ENCODE measurements around the gene IL15. TPM values are rescaled to one million over a fixed set of nuclear protein-coding genes. Genes with fewer than 3 reads are reported as not detected.
A peak's percentile ranks its signal among the peaks of the same experiment; 100 is the strongest.

IL15 gene
- total and polyA plus RNA-seq, 2 of the 8 experiments (the other 6 are each of a cell fraction or from before 2014, with no cell fraction given): 0.30 to 0.61 TPM

- Histone ChIP-seq H4K5ac (ENCODE audit: insufficient read length, low read depth, low read length) (no peak overlapping the region), H4K8ac (ENCODE audit: extremely low read depth, insufficient read depth, low read length) (no peak overlapping the region), H3K23me2 (ENCODE audit: low read depth, low read length) (no peaks in the 10 kb centered on the region), H3K4me2 (ENCODE audit: insufficient read depth in 1 of 2, low read depth in 2 of 2, low read length in 2 of 2) (no peak overlapping the region), H4K91ac (replicated peaks; ENCODE audit: insufficient read length, low read length) (no peak overlapping the region), H2AK5ac (ENCODE audit: low read depth, low read length) (no peak overlapping the region), H3K27ac (ENCODE audit: low read depth, low read length) (no peak overlapping the region), H3K4ac (replicated peaks; ENCODE audit: insufficient read length, low read depth, low read length) (no peak overlapping the region), H2BK15ac (ENCODE audit: low read length) (no peak overlapping the region), H2BK12ac (ENCODE audit: low read depth, low read length) (no peak overlapping the region), H3K27me3 (replicated peaks in 1 of 4; ENCODE audit: control insufficient read depth in 3 of 4, extremely low read depth in 1 of 4, insufficient read depth in 3 of 4, low read length in 3 of 4) (peaks cover 0 to 1% (median 0%) of the 10 kb centered on the region in 4 experiments; a peak in 1 of 7 replicates), H3K9me3 (ENCODE audit: insufficient read depth in 2 of 2, low read depth in 1 of 2, low read length in 1 of 2) (peaks cover 3 to 7% of the 10 kb centered on the region in 2 experiments; a peak in 2 of 4 replicates), H3K4me3 (ENCODE audit: extremely low read depth in 1 of 4, insufficient read depth in 2 of 4, low read depth in 3 of 4, low read length in 4 of 4) (no peak overlapping the region), H3K18ac (ENCODE audit: extremely low read depth, low read length) (no peak overlapping the region), H3K4me1 (replicated peaks in 1 of 4; ENCODE audit: control insufficient read depth in 3 of 4, insufficient read depth in 4 of 4, low read length in 3 of 4) (no peaks in the 10 kb centered on the region), H3K9ac (replicated peaks in 1 of 4; ENCODE audit: extremely low read depth in 1 of 4, low read depth in 3 of 4, low read length in 3 of 4) (no peak overlapping the region), H3K56ac (replicated peaks; ENCODE audit: insufficient read length, low read depth, low read length) (no peak overlapping the region), H2BK5ac (ENCODE audit: low read depth, low read length) (no peak overlapping the region), H3K36me3 (ENCODE audit: control insufficient read depth in 2 of 4, insufficient read depth in 4 of 4, low read length in 3 of 4) (no peaks in the 10 kb centered on the region), H3K79me1 (ENCODE audit: low read depth, low read length) (no peaks in the 10 kb centered on the region), H3K23ac (ENCODE audit: insufficient read length) (no peak overlapping the region), H3K14ac (ENCODE audit: insufficient read length) (no peak overlapping the region), H2BK20ac (ENCODE audit: low read length) (no peak overlapping the region), H2BK120ac (replicated peaks; ENCODE audit: low read depth, low read length) (no peak overlapping the region), H2AFZ (ENCODE audit: low read length) (no peak overlapping the region), H3K79me2 (ENCODE audit: control insufficient read depth in 1 of 2, insufficient read depth in 2 of 2, low read length in 2 of 2) (no peaks in the 10 kb centered on the region), H4K20me1 (replicated peaks in 1 of 2; ENCODE audit: control insufficient read depth in 1 of 2, insufficient read depth in 2 of 2, low read length in 2 of 2) (no peaks in the 10 kb centered on the region)
- FAIRE-seq: no peak
- ChIA-PET POLR2A (ENCODE audit: partially characterized antibody) (no interaction called here), CTCF (ENCODE audit: partially characterized antibody) (no interaction called here)
- 91% methylated on average over 4 of the region's 4 CpGs; no CpG with 5 or more reads in 1 of the 2 experiments for WGBS, 2 experiments (ENCODE audit: extremely low coverage in 1 of 2, insufficient coverage in 1 of 2, insufficient read length in 1 of 2, insufficient replicate concordance in 2 of 2, low coverage in 1 of 2, low lambda C conversion rate in 2 of 2, missing lambda C conversion rate in 1 of 2)
- peak; percentile 53; the same call in 1 of the 2 replicates for TF ChIP-seq CEBPB (IDR thresholded peaks at IDR 0.05; ENCODE audit: low read depth, low read length)
- TF ChIP-seq SP4 (IDR thresholded peaks at IDR 0.05; ENCODE audit: low read length): no peak
- TF ChIP-seq TBP (IDR thresholded peaks at IDR 0.05; ENCODE audit: low read depth, low read length): no peak
- no peak for DNase-seq (ENCODE audit: low read depth in 1 of 2, low spot score in 2 of 2)
These were observed 27.1 kb upstream of the IL15 start for GRCh38 chr4:141609243-141609642.

Measured in H1 (cell line).